Measurements from ENCODE around the gene FEM1A. TPM values are rescaled to one million over a fixed set of nuclear protein-coding genes. Genes with fewer than 3 reads are reported as not detected.
"Not testable (repeated sequence)": the region's sequence is repeated elsewhere in the genome, so short reads cannot be mapped to it uniquely, and the experiment has no call there.

The FEM1A gene
- total RNA-seq, 1 donor from 2014 or later, result 17.9 TPM

DNA sequence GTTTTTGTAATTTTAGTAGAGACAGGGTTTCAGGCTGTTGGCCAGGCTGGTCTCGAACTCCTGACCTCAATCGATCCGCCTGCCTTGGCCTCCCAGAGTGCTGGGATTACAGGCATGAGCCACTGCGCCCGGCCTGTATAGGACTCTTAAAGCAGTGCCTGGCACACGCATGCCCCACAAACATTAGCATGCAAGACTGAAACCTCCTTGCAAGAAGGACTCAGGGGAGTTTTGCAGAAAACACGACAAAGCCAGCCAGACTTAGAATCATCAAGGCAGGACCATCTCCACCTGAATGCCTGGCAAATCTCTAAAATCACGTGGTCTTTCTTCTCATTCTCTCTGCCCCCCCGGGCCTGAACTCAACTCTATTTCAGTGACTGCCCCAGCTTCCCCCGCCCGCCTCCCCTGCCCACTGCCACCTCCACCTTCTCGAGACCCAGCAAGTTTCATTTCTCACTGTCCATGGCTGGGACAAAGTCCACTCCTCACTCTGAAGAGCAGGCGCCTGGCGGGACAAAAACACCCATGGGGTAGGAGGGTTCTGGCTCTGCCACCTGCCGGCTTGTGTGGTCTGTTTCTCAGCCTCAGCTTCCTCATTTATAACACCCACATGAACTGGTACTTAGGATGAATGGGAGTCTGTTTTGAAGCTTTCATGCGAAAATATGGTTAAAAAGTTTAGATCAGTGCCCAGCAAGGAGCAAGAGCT lies 37.6 kb downstream of the FEM1A start:
- TF ChIP-seq, protein P1, sequence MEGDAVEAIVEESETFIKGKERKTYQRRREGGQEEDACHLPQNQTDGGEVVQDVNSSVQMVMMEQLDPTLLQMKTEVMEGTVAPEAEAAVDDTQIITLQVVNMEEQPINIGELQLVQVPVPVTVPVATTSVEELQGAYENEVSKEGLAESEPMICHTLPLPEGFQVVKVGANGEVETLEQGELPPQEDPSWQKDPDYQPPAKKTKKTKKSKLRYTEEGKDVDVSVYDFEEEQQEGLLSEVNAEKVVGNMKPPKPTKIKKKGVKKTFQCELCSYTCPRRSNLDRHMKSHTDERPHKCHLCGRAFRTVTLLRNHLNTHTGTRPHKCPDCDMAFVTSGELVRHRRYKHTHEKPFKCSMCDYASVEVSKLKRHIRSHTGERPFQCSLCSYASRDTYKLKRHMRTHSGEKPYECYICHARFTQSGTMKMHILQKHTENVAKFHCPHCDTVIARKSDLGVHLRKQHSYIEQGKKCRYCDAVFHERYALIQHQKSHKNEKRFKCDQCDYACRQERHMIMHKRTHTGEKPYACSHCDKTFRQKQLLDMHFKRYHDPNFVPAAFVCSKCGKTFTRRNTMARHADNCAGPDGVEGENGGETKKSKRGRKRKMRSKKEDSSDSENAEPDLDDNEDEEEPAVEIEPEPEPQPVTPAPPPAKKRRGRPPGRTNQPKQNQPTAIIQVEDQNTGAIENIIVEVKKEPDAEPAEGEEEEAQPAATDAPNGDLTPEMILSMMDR (IDR thresholded peaks at IDR 0.05), result no peak
- ChIA-PET CTCF (interaction anchor here (0.6 to 8.0 kb wide), 5 partner anchors 9 to 23 kb away, joined by 3 to 53 read pairs (median 4); no protein-coding TSS in a partner anchor), POLR2A (interaction anchor here (0.5 to 1.2 kb wide), 13 partner anchors 13 to 1943 kb away, joined by 3 to 13 read pairs (median 6); partner anchors contain the start of genes CATSPERD, PLIN3 and VAV1)
- intact Hi-C loops (cut with micrococcal nuclease), result loop anchor here (1.0 to 2.0 kb wide), 4 partner anchors 14 to 38 kb away; partner anchors contain the start of gene PLIN3
- ATAC-seq (ENCODE audit: low read depth) (peak; percentile 64), DNase-seq (peak; percentile 51)
- Mint-ChIP-seq H3K4me1 (peaks cover 41% of the 10 kb centered on the region), H3K4me3 (peak overlapping the region; percentile 88), H3K36me3 (ENCODE audit: low read depth) (peaks cover 21% of the 10 kb centered on the region), H3K27ac (peak overlapping the region; percentile 93), H3K27me3 (no peaks in the 10 kb centered on the region), H3K9me3 (no peaks in the 10 kb centered on the region)

DNA sequence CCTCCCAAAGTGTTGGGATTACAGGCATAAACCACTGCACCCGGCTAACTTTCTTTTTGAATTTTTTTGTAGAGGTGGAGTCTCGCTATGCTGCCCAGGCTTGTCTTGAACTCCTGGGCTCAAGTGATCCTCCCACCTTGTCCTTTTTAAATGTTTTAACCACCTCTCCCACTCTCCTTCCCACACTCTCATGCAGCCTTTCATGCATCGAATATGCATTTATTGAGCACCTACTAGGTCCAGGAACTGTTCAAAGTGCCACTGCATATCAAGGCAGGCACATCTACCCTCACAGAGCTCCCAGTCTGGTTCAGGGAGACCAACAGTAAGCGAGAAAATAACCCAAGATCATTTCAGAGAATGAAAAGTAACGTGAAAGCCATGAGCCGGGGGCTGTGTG lies 38.8 kb downstream of the FEM1A start:
- Mint-ChIP-seq H3K9me3 (no peaks in the 10 kb centered on the region), H3K4me1 (peaks cover 41% of the 10 kb centered on the region), H3K4me3 (peak overlapping the region; percentile 90), H3K36me3 (ENCODE audit: low read depth) (peaks cover 18% of the 10 kb centered on the region), H3K27ac (peak overlapping the region; percentile 94), H3K27me3 (no peaks in the 10 kb centered on the region)
- no peak for DNase-seq
- TF ChIP-seq, protein P1 (IDR thresholded peaks at IDR 0.05), result no peak
- intact Hi-C loops (cut with micrococcal nuclease), result no loop called here
- no peak for ATAC-seq (ENCODE audit: low read depth)
- ChIA-PET POLR2A (interaction anchor here (0.6 to 1.6 kb wide), 6 partner anchors 13 to 106 kb away, joined by 3 to 8 read pairs (median 5); partner anchors contain the start of gene FEM1A), CTCF (interaction anchor here (8.0 kb wide), 1 partner anchor 21 kb away, joined by 53 read pairs; no protein-coding TSS in a partner anchor)

DNA sequence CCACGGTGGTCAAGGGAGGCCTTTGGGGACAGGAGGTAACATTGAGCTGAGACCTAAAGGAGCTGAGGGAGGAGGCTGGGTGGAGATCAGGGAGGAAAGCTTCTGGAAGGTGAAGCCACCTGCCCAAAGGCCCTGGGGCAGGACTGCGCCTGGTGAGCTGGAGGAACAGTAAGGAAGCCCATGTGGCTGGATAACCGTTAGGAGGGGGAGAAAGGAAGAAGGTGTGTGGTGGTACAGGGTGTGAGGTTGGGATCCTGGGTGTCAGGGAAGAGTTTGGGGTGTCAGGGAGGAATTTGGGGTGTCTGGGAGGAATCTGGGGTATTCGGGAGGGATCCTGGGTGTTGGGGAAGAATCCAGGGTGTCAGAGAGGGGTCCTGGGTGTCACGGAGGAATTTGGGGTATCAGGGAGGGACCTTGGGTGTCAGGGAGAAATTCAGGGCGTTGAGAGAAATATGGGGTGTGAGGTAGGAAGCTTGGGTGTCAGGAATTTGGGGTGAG lies 39.3 kb downstream of the FEM1A start:
- H3K4me1 Mint-ChIP-seq, result peaks cover 41% of the 10 kb centered on the region
- TF ChIP-seq, protein P1 (IDR thresholded peaks at IDR 0.05), result no peak
- H3K4me3 Mint-ChIP-seq, result peak overlapping the region; percentile 90
- H3K36me3 Mint-ChIP-seq (ENCODE audit: low read depth), result peaks cover 18% of the 10 kb centered on the region
- ChIA-PET CTCF (interaction anchor here (8.0 kb wide), 1 partner anchor 21 kb away, joined by 53 read pairs; no protein-coding TSS in a partner anchor), POLR2A (interaction anchor here (0.6 to 1.6 kb wide), 7 partner anchors 14 to 1769 kb away, joined by 3 to 9 read pairs (median 5); partner anchors contain the start of genes FEM1A and PLIN3)
- intact Hi-C loops (cut with micrococcal nuclease), result loop anchor here (1.0 kb wide), 1 partner anchor 299 kb away; no protein-coding TSS in a partner anchor
- DNase-seq, result no peak
- ATAC-seq (ENCODE audit: low read depth), result no peak
- H3K27me3 Mint-ChIP-seq, result no peaks in the 10 kb centered on the region
- H3K9me3 Mint-ChIP-seq, result no peaks in the 10 kb centered on the region
- peak overlapping the region; percentile 94 for H3K27ac Mint-ChIP-seq

DNA sequence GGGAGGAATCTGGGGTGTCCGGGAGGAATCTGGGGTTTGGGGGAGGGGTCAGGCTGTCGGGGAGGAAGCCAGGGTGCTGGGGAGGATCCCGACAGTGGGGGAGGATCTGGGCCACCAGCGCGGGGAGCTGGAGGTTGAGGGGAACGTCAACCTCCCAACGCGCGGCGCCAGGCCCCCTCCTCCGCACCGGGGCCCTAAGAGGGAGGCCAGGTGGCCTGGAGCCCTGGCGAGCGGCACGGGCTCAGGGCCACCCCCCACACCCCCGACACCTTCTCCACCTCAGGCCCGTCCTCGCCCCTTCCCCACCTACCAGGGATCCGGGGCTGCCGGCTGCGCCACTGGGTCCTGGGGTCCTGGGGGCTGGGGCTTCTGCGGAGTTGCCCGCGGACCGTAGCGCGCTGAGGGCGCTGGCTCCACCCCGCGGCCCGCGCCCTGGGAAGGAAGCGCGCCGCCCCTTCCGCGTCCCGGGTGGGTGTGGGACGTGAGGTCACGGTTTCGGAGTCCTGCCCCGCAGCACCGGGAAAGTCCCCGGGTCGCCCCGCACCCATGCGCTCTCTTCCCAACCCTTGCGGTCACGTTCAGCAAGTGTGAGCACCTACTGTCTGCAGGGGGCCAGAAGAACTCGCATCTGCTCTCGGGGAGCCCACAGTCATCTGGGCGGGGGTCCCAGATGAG lies 39.9 kb downstream of the FEM1A start, which contains the start of gene TICAM1:
TSS of gene TICAM1 (minus strand) at position 409 of the 675 bp plus-strand sequence. CDS start 13,335 bp downstream, outside the sequence.
- Mint-ChIP-seq H3K27ac (peak within 1 kb of the TSS; percentile 94), H3K27me3 (no peaks in the 10 kb centered on the region), H3K9me3 (no peaks in the 10 kb centered on the region), H3K4me1 (peaks cover 40% of the 10 kb centered on the region), H3K4me3 (peak within 1 kb of the TSS; percentile 90), H3K36me3 (ENCODE audit: low read depth) (peaks cover 16% of the 10 kb centered on the region)
- POLR2A ChIA-PET, result interaction anchor here (0.6 to 1.6 kb wide), 11 partner anchors 14 to 1769 kb away, joined by 3 to 10 read pairs (median 6); partner anchors contain the start of genes FEM1A and PLIN3
- CTCF ChIA-PET, result interaction anchor here (8.0 kb wide), 1 partner anchor 22 kb away, joined by 53 read pairs; no protein-coding TSS in a partner anchor
- peak; percentile 76 for ATAC-seq (ENCODE audit: low read depth)
- TF ChIP-seq, protein P1 (IDR thresholded peaks at IDR 0.05), result no peak
- intact Hi-C loops (cut with micrococcal nuclease), result loop anchor here (1.0 kb wide), 1 partner anchor 299 kb away; no protein-coding TSS in a partner anchor
- peak; percentile 78 for DNase-seq

DNA sequence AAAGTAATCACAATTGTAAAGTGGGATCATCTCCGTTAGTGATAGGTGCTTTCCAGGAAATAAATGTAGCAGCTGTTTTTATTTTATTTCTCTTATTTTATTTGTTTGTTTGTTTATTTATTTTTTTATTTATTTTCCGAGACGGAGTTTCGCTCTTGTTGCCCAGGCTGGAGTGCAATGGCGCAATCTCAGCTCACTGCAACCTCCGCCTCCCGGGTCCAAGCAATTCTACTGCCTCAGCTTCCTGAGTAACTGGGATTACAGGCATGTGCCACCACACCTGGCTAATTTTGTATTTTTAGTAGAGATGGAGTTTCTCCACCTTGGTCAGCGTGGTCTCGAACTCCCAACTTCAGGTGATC lies 40.4 kb downstream of the FEM1A start:
- peak overlapping the region; percentile 90 for H3K4me3 Mint-ChIP-seq
- POLR2A ChIA-PET, result interaction anchor here (0.6 to 1.4 kb wide), 6 partner anchors 21 to 299 kb away, joined by 3 to 10 read pairs (median 5); partner anchors contain the start of gene PLIN3
- H3K9me3 Mint-ChIP-seq; ATAC-seq (ENCODE audit: low read depth); DNase-seq; H3K27me3 Mint-ChIP-seq: not testable (repeated sequence)
- CTCF ChIA-PET, result interaction anchor here (8.0 kb wide), 1 partner anchor 22 kb away, joined by 53 read pairs; no protein-coding TSS in a partner anchor
- H3K27ac Mint-ChIP-seq, result peak overlapping the region; percentile 94
- peaks cover 16% of the 10 kb centered on the region for H3K36me3 Mint-ChIP-seq (ENCODE audit: low read depth)
- H3K4me1 Mint-ChIP-seq, result peaks cover 40% of the 10 kb centered on the region
- intact Hi-C loops (cut with micrococcal nuclease), result loop anchor here (1.0 kb wide), 1 partner anchor 298 kb away; no protein-coding TSS in a partner anchor

All from activated B cell treated with CpG ODN at 0.5 μM for 24 hours (primary cell).